ENCODE measurements around the gene TSC2.

The TSC2 gene

GRCh38 chr16:2047330-2048115 is at the start of gene TSC2, which contains the start of gene NTHL1:
Gene TSC2, plus strand, starts transcription at chr16:2047985. Its CDS starts 631 bp downstream, at chr16:2048616.
Gene NTHL1, minus strand, starts transcription at chr16:2047834. Its CDS starts 11 bp downstream, at chr16:2047823.
- Mint-ChIP-seq H3K4me1 (peaks cover 24 to 38% of the 10 kb centered on the region in 2 donors), H3K36me3 (peaks cover 13 to 20% of the 10 kb centered on the region in 2 donors), H3K4me3 (peak within 1 kb of the TSS; percentile 93 to 95), H3K27me3 (no peaks in the 10 kb centered on the region), H3K27ac (peak within 1 kb of the TSS; percentile 89), H3K9me3 (no peaks in the 10 kb centered on the region)
- DNase-seq (peak; percentile 96), ATAC-seq (replicated peaks) (peak; percentile 96 to 98)

- Mint-ChIP-seq H3K27me3 (no peaks in the 10 kb centered on the region), H3K27ac (no peak overlapping the region), H3K36me3 (peaks cover 34 to 55% of the 10 kb centered on the region in 2 donors), H3K9me3 (no peaks in the 10 kb centered on the region), H3K4me1 (peaks cover 11% of the 10 kb centered on the region in 2 donors), H3K4me3 (no peak overlapping the region)
- DNase-seq (no peak), ATAC-seq (replicated peaks) (no peak)
Measured at GRCh38 chr16:1998360-1998835, 49.4 kb upstream of the TSC2 start.

- ATAC-seq (replicated peaks) (no peak), DNase-seq (no peak)
- no peak overlapping the region for H3K4me3 Mint-ChIP-seq
- peaks cover 4 to 7% of the 10 kb centered on the region in 2 donors for H3K4me1 Mint-ChIP-seq
- no peak overlapping the region for H3K27ac Mint-ChIP-seq
- peaks cover 32 to 48% of the 10 kb centered on the region in 2 donors for H3K36me3 Mint-ChIP-seq
- no peaks in the 10 kb centered on the region for H3K27me3 Mint-ChIP-seq
- no peaks in the 10 kb centered on the region for H3K9me3 Mint-ChIP-seq
Measured at GRCh38 chr16:1998852-1999801, 48.7 kb upstream of the TSC2 start.

- no peaks in the 10 kb centered on the region for H3K27me3 Mint-ChIP-seq
- no peaks in the 10 kb centered on the region for H3K9me3 Mint-ChIP-seq
- H3K4me1 Mint-ChIP-seq: peaks cover 6 to 16% of the 10 kb centered on the region in 2 donors
- no peak for DNase-seq
- no peak overlapping the region for H3K4me3 Mint-ChIP-seq
- H3K27ac Mint-ChIP-seq: no peak overlapping the region
- peaks cover 32 to 49% of the 10 kb centered on the region in 2 donors for H3K36me3 Mint-ChIP-seq
- no peak for ATAC-seq (replicated peaks)
Measured at GRCh38 chr16:1999866-2000514, 47.8 kb upstream of the TSC2 start.

GRCh38 chr16:2001035-2001434 is 46.8 kb upstream of the TSC2 start:
- Mint-ChIP-seq H3K36me3 (peaks cover 31 to 48% of the 10 kb centered on the region in 2 donors), H3K27ac (no peak overlapping the region), H3K4me3 (no peak overlapping the region), H3K9me3 (no peaks in the 10 kb centered on the region), H3K4me1 (peaks cover 9 to 25% of the 10 kb centered on the region in 2 donors), H3K27me3 (no peaks in the 10 kb centered on the region)
- ATAC-seq (replicated peaks) (no peak), DNase-seq (no peak)

GRCh38 chr16:2001456-2002355 is 46.1 kb upstream of the TSC2 start:
- H3K36me3 Mint-ChIP-seq: peaks cover 37 to 51% of the 10 kb centered on the region in 2 donors
- no peaks in the 10 kb centered on the region for H3K9me3 Mint-ChIP-seq
- H3K27me3 Mint-ChIP-seq: no peaks in the 10 kb centered on the region
- no peak overlapping the region for H3K27ac Mint-ChIP-seq
- no peak for ATAC-seq (replicated peaks)
- no peak for DNase-seq
- no peak overlapping the region for H3K4me3 Mint-ChIP-seq
- peaks cover 16 to 29% of the 10 kb centered on the region in 2 donors for H3K4me1 Mint-ChIP-seq

- H3K36me3 Mint-ChIP-seq: peaks cover 42 to 50% of the 10 kb centered on the region in 2 donors
- no peaks in the 10 kb centered on the region for H3K9me3 Mint-ChIP-seq
- peaks cover 24 to 38% of the 10 kb centered on the region in 2 donors for H3K4me1 Mint-ChIP-seq
- no peaks in the 10 kb centered on the region for H3K27me3 Mint-ChIP-seq
- DNase-seq (peak; percentile 0), ATAC-seq (replicated peaks) (no peak)
- H3K27ac Mint-ChIP-seq: no peak overlapping the region
- no peak overlapping the region for H3K4me3 Mint-ChIP-seq
Measured at GRCh38 chr16:2002406-2003230, 45.2 kb upstream of the TSC2 start.

GRCh38 chr16:2003231-2003826 is 44.5 kb upstream of the TSC2 start:
- no peaks in the 10 kb centered on the region for H3K27me3 Mint-ChIP-seq
- H3K27ac Mint-ChIP-seq: no peak overlapping the region
- H3K4me1 Mint-ChIP-seq: peaks cover 30 to 45% of the 10 kb centered on the region in 2 donors
- no peak for ATAC-seq (replicated peaks)
- no peaks in the 10 kb centered on the region for H3K9me3 Mint-ChIP-seq
- H3K36me3 Mint-ChIP-seq: peaks cover 42 to 53% of the 10 kb centered on the region in 2 donors
- no peak for DNase-seq
- no peak overlapping the region for H3K4me3 Mint-ChIP-seq

- Mint-ChIP-seq H3K27ac (peak overlapping the region; percentile 65), H3K4me1 (peaks cover 35 to 52% of the 10 kb centered on the region in 2 donors), H3K36me3 (peaks cover 39 to 54% of the 10 kb centered on the region in 2 donors), H3K27me3 (no peaks in the 10 kb centered on the region), H3K9me3 (no peaks in the 10 kb centered on the region), H3K4me3 (peak overlapping the region; percentile 21 to 49)
- peak; percentile 95 to 97 for ATAC-seq (replicated peaks)
- peak; percentile 80 for DNase-seq
Measured at GRCh38 chr16:2003827-2004641, 43.8 kb upstream of the TSC2 start.

- H3K4me1 Mint-ChIP-seq: peaks cover 35 to 52% of the 10 kb centered on the region in 2 donors
- H3K27me3 Mint-ChIP-seq: no peaks in the 10 kb centered on the region
- ATAC-seq (replicated peaks) (no peak), DNase-seq (no peak)
- H3K36me3 Mint-ChIP-seq: peaks cover 37 to 50% of the 10 kb centered on the region in 2 donors
- peak overlapping the region in 1 of 2 donors; percentile 65 for H3K4me3 Mint-ChIP-seq
- no peaks in the 10 kb centered on the region for H3K9me3 Mint-ChIP-seq
- peak overlapping the region; percentile 71 for H3K27ac Mint-ChIP-seq
Measured at GRCh38 chr16:2004795-2005517, 42.8 kb upstream of the TSC2 start.

- Mint-ChIP-seq H3K27ac (peak overlapping the region; percentile 25), H3K9me3 (no peaks in the 10 kb centered on the region), H3K4me1 (peaks cover 38 to 58% of the 10 kb centered on the region in 2 donors), H3K4me3 (peak overlapping the region; percentile 53 to 74), H3K27me3 (no peaks in the 10 kb centered on the region), H3K36me3 (peaks cover 33 to 50% of the 10 kb centered on the region in 2 donors)
- DNase-seq: no peak
- no peak for ATAC-seq (replicated peaks)
Measured at GRCh38 chr16:2005646-2006045, 42.1 kb upstream of the TSC2 start.
